Caco-2 (cell line): ENCODE data around the gene PLCB1. TPM values are rescaled to one million over a fixed set of nuclear protein-coding genes. Genes with fewer than 3 reads are reported as not detected.

Experiments
- BruUV-seq: library from RNA; stranded (reverse); fragments of 400-500 nt; replicated peaks from 2 replicates; lab custom pipeline; 2021; lab: Mats Ljungman, UMichigan
- CTCF ChIA-PET: fragments of 300-600 bp; sonication (Branson Sonifier 250); formaldehyde crosslinking; loops from one replicate; lab custom pipeline; 2022; ENCODE audit warnings: antibody characterized with exemption; lab: Charles Lee
- POLR2A ChIA-PET: fragments of 300-600 bp; sonication (Branson Sonifier 250); formaldehyde crosslinking; loops from one replicate; lab custom pipeline; 2022; ENCODE audit warnings: antibody characterized with exemption; lab: Charles Lee
- DNase-seq, 2 experiments: peaks; one replicate each; pipeline versions ENCODE4 v3.0.0 to v3.0.0-alpha.2; 2020 to 2022
- H3K27me3 ChIP-seq: replicated peaks from 2 replicates; pipeline ENCODE4 v1.6.0; 2011; ENCODE audit warnings: low read length; ENCODE audit not compliant: control insufficient read depth, insufficient read depth
- H3K36me3 ChIP-seq: 2 replicates; pipeline ENCODE4 v1.5.1; 2011; ENCODE audit warnings: low read length; ENCODE audit not compliant: control insufficient read depth, insufficient read depth
- H3K4me1 ChIP-seq: fragments of 250-450 bp; sonication (Bioruptor Pico); 2 replicates; pipeline ENCODE4 v1.5.1; 2020; ENCODE audit warnings: mild to moderate bottlenecking
- H3K4me3 ChIP-seq: 2 replicates; pipeline ENCODE4 v1.5.1; 2011; ENCODE audit warnings: low read depth, mild to moderate bottlenecking, control low read depth, low read length
- H3K9me3 ChIP-seq: fragments of 250-450 bp; sonication (Bioruptor Pico); 2 replicates; pipeline ENCODE4 v1.5.1; 2020; ENCODE audit warnings: mild to moderate bottlenecking, moderate library complexity
- H3K27ac Mint-ChIP-seq: one replicate; pipeline ENCODE4 v1.8.0; 2022; ENCODE audit warnings: mixed read lengths; ENCODE audit not compliant: unreplicated experiment
- H3K27me3 Mint-ChIP-seq: one replicate; pipeline ENCODE4 v1.8.0; 2022; ENCODE audit warnings: mixed read lengths; ENCODE audit not compliant: insufficient read depth, unreplicated experiment
- H3K36me3 Mint-ChIP-seq: one replicate; pipeline ENCODE4 v1.8.0; 2022; ENCODE audit warnings: mild to moderate bottlenecking, mixed read lengths; ENCODE audit not compliant: insufficient read depth, unreplicated experiment
- H3K4me1 Mint-ChIP-seq: one replicate; pipeline ENCODE4 v1.8.0; 2022; ENCODE audit warnings: low read depth, mixed read lengths; ENCODE audit not compliant: unreplicated experiment
- H3K4me3 Mint-ChIP-seq: one replicate; pipeline ENCODE4 v1.8.0; 2022; ENCODE audit warnings: mild to moderate bottlenecking, moderate library complexity, mixed read lengths; ENCODE audit not compliant: unreplicated experiment
- H3K9me3 Mint-ChIP-seq: one replicate; pipeline ENCODE4 v1.8.0; 2022; ENCODE audit warnings: mixed read lengths; ENCODE audit not compliant: unreplicated experiment
- intact Hi-C: fragments of 100-400 bp; cut with micrococcal nuclease; formaldehyde crosslinking; loops from one replicate; pipeline ENCODE4 v1.10.0; 2022; ENCODE audit not compliant: unreplicated experiment
- total RNA-seq: library from RNA; stranded (reverse); gene quantifications from 2 replicates; pipeline ENCODE4 v1.2.3, GENCODE V29; 2022
- TF ChIP-seq, protein P1 (sequence below), 2 experiments: fragments of 200-600 bp in 1 of 2; IDR thresholded peaks; 1 replicate in 1 of 2; 2 replicates in 1 of 2; pipeline versions ENCODE4 v1.5.1 to v1.8.0; 2011 to 2022; ENCODE audit warnings: antibody characterized with exemption in 1 of 2, control low read depth in 1 of 2, inconsistent platforms in 1 of 2, low read depth in 1 of 2, low read length in 1 of 2, mild to moderate bottlenecking in 1 of 2, moderate library complexity in 1 of 2; ENCODE audit not compliant: insufficient read depth in 1 of 2, severe bottlenecking in 1 of 2, unreplicated experiment in 1 of 2

PLCB1 gene
- total RNA-seq, 1 experiment from 2014 or later: 105 TPM

DNA sequence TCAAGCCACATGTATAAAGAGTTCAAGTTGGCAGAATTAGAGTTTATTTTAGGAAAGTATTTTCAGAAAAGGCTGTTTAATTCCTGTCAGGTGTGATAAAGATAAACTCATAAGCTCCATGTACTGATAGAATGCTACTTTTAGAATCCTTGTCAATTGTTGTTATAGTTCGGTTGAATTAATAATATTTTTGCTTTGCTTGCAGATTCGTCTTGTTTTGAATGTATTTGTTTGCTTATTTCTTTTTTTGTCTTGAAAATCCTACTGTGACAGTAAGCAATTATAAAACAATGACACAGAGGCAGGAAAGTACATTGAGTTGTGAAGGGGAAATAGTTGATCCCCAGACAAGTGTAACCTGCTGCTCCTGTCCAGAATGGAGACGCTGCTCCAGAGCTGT lies 602.9 kb downstream of the PLCB1 start:
- ChIA-PET POLR2A (no interaction called here), CTCF (no interaction called here)
- no peaks in the 10 kb centered on the region for H3K9me3 Mint-ChIP-seq
- H3K27ac Mint-ChIP-seq: no peak overlapping the region
- peaks cover 14% of the 10 kb centered on the region for H3K36me3 Mint-ChIP-seq
- no peak overlapping the region for H3K4me3 Mint-ChIP-seq
- no peak for DNase-seq
- intact Hi-C loops: no loop called here
- no TSS peak for BruUV-seq
- H3K4me1 ChIP-seq: no peaks in the 10 kb centered on the region
- H3K27me3 ChIP-seq: no peaks in the 10 kb centered on the region
- H3K27me3 Mint-ChIP-seq: no peaks in the 10 kb centered on the region
- no peak overlapping the region for H3K4me3 ChIP-seq
- H3K9me3 ChIP-seq: no peaks in the 10 kb centered on the region
- TF ChIP-seq, protein P1, sequence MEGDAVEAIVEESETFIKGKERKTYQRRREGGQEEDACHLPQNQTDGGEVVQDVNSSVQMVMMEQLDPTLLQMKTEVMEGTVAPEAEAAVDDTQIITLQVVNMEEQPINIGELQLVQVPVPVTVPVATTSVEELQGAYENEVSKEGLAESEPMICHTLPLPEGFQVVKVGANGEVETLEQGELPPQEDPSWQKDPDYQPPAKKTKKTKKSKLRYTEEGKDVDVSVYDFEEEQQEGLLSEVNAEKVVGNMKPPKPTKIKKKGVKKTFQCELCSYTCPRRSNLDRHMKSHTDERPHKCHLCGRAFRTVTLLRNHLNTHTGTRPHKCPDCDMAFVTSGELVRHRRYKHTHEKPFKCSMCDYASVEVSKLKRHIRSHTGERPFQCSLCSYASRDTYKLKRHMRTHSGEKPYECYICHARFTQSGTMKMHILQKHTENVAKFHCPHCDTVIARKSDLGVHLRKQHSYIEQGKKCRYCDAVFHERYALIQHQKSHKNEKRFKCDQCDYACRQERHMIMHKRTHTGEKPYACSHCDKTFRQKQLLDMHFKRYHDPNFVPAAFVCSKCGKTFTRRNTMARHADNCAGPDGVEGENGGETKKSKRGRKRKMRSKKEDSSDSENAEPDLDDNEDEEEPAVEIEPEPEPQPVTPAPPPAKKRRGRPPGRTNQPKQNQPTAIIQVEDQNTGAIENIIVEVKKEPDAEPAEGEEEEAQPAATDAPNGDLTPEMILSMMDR (IDR thresholded peaks at IDR 0.05; ENCODE audit: insufficient read depth in 1 of 2, low read depth in 1 of 2, low read length in 1 of 2, severe bottlenecking in 1 of 2, unreplicated experiment in 1 of 2): no peak
- no peaks in the 10 kb centered on the region for H3K4me1 Mint-ChIP-seq
- H3K36me3 ChIP-seq: no peaks in the 10 kb centered on the region

- Mint-ChIP-seq H3K4me1 (no peaks in the 10 kb centered on the region), H3K27me3 (no peaks in the 10 kb centered on the region), H3K36me3 (peaks cover 20% of the 10 kb centered on the region), H3K27ac (no peak overlapping the region), H3K9me3 (no peaks in the 10 kb centered on the region), H3K4me3 (no peak overlapping the region)
- DNase-seq: no peak
- ChIA-PET CTCF (no interaction called here), POLR2A (no interaction called here)
- Histone ChIP-seq H3K4me3 (no peak overlapping the region), H3K4me1 (no peaks in the 10 kb centered on the region), H3K27me3 (no peaks in the 10 kb centered on the region), H3K9me3 (no peaks in the 10 kb centered on the region), H3K36me3 (no peaks in the 10 kb centered on the region)
- no TSS peak for BruUV-seq
- TF ChIP-seq, protein P1 (IDR thresholded peaks at IDR 0.05; ENCODE audit: insufficient read depth in 1 of 2, low read depth in 1 of 2, low read length in 1 of 2, severe bottlenecking in 1 of 2, unreplicated experiment in 1 of 2): no peak
- intact Hi-C loops: no loop called here
Measured at GRCh38 chr20:8735674-8736073, 603.6 kb downstream of the PLCB1 start.

DNA sequence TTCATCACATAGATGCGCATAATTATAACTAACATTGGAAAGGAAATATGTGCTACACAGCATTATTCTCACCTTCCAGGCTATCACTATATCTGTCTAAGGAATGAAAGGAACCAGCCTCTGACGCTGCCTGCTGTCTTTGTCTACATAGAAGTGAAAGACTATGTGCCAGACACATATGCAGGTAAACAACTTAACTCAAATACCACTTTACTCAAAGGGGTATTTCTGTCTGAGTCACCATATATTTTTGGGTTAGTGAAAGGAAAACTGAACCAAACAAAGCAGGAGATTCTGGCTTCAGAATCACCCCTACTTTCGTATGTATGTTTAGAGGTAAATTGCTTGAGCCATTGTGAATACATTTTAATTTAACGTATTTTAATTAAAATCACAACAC lies 608.2 kb downstream of the PLCB1 start:
- intact Hi-C loops: no loop called here

More for the DNA sequence above, 608.2 kb downstream of the PLCB1 start:
- Mint-ChIP-seq H3K4me1 (no peaks in the 10 kb centered on the region), H3K4me3 (no peak overlapping the region), H3K27me3 (no peaks in the 10 kb centered on the region), H3K36me3 (peaks cover 39% of the 10 kb centered on the region), H3K9me3 (no peaks in the 10 kb centered on the region), H3K27ac (no peak overlapping the region)
- H3K4me1 ChIP-seq: no peaks in the 10 kb centered on the region
- POLR2A ChIA-PET: no interaction called here
- H3K27me3 ChIP-seq: no peaks in the 10 kb centered on the region
- TF ChIP-seq, protein P1 (IDR thresholded peaks at IDR 0.05; ENCODE audit: insufficient read depth in 1 of 2, low read depth in 1 of 2, low read length in 1 of 2, severe bottlenecking in 1 of 2, unreplicated experiment in 1 of 2): no peak
- H3K36me3 ChIP-seq: no peaks in the 10 kb centered on the region; the same call in 1 of the 2 replicates
- no TSS peak for BruUV-seq
- H3K4me3 ChIP-seq: no peak overlapping the region
- CTCF ChIA-PET: no interaction called here
- no peaks in the 10 kb centered on the region for H3K9me3 ChIP-seq
- DNase-seq: no peak
